ENCODE data around the gene SHANK1.

The SHANK1 gene

GRCh38 chr19:50628146-50628545 lies 91.5 kb downstream of the SHANK1 start:
- TF ChIP-seq EZH2phosphoT487 (IDR thresholded peaks at IDR 0.05; ENCODE audit: borderline replicate concordance, low read length) = no peak
- TF ChIP-seq, protein P1, sequence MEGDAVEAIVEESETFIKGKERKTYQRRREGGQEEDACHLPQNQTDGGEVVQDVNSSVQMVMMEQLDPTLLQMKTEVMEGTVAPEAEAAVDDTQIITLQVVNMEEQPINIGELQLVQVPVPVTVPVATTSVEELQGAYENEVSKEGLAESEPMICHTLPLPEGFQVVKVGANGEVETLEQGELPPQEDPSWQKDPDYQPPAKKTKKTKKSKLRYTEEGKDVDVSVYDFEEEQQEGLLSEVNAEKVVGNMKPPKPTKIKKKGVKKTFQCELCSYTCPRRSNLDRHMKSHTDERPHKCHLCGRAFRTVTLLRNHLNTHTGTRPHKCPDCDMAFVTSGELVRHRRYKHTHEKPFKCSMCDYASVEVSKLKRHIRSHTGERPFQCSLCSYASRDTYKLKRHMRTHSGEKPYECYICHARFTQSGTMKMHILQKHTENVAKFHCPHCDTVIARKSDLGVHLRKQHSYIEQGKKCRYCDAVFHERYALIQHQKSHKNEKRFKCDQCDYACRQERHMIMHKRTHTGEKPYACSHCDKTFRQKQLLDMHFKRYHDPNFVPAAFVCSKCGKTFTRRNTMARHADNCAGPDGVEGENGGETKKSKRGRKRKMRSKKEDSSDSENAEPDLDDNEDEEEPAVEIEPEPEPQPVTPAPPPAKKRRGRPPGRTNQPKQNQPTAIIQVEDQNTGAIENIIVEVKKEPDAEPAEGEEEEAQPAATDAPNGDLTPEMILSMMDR (IDR thresholded peaks at IDR 0.05; ENCODE audit: low read depth, low read length, poor library complexity, severe bottlenecking) = peak; percentile 18
- Histone ChIP-seq H3K9me2 (replicated peaks; ENCODE audit: control insufficient read depth, low read length) (no peaks in the 10 kb centered on the region), H3K4me1 (ENCODE audit: control insufficient read depth, low read length) (no peaks in the 10 kb centered on the region), H3K36me3 (ENCODE audit: control insufficient read depth, low read length) (no peaks in the 10 kb centered on the region), H3K27me3 (ENCODE audit: control insufficient read depth, low read length) (no peaks in the 10 kb centered on the region), H4K20me1 (ENCODE audit: control insufficient read depth, insufficient read depth, low read depth, low read length) (no peaks in the 10 kb centered on the region), H3K79me2 (ENCODE audit: control insufficient read depth, low read length) (no peaks in the 10 kb centered on the region), H3K4me2 (ENCODE audit: low read length) (no peak overlapping the region), H3F3A (ENCODE audit: control insufficient read depth, insufficient read depth) (no peaks in the 10 kb centered on the region), H3K4me3 (ENCODE audit: low read length) (no peak overlapping the region), H3K9me3 (ENCODE audit: control insufficient read depth, insufficient read depth, low read length) (no peaks in the 10 kb centered on the region), H3K27ac (ENCODE audit: low read depth, low read length) (no peak overlapping the region)

DNA sequence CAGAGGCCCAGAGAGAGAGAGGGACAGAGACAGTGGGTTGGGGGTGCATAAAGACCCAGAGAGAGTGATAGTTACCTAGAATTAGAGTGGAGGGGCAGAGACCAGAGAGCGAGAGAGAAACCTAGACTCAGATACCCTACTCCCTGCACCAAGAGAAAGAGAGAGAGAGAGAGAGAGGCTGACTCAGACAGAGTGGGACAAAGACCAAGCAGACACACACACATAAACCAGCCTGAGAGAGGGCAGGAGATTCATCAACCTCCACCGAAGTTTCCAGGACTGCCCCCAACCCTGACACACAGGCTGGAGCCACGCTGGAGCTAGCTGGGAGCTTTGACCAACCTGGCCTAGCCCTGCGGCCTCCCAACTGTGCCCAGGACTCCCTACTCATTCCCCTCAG lies 92.8 kb downstream of the SHANK1 start:
- no peaks in the 10 kb centered on the region for H4K20me1 ChIP-seq (ENCODE audit: control insufficient read depth, insufficient read depth, low read depth, low read length)
- H3K4me2 ChIP-seq (ENCODE audit: low read length) = no peak overlapping the region
- no peak overlapping the region for H3K4me3 ChIP-seq (ENCODE audit: low read length)

GRCh38 chr19:50626011-50626410 lies 93.6 kb downstream of the SHANK1 start:
- H3K4me2 ChIP-seq (ENCODE audit: low read length) = no peak overlapping the region
- no peaks in the 10 kb centered on the region for H3K79me2 ChIP-seq (ENCODE audit: control insufficient read depth, low read length)

More for the DNA sequence above, 92.8 kb downstream of the SHANK1 start:
- Histone ChIP-seq H3K79me2 (ENCODE audit: control insufficient read depth, low read length) (no peaks in the 10 kb centered on the region), H3F3A (ENCODE audit: control insufficient read depth, insufficient read depth) (no peaks in the 10 kb centered on the region), H3K9me2 (replicated peaks; ENCODE audit: control insufficient read depth, low read length) (no peaks in the 10 kb centered on the region), H3K9me3 (ENCODE audit: control insufficient read depth, insufficient read depth, low read length) (no peaks in the 10 kb centered on the region), H3K36me3 (ENCODE audit: control insufficient read depth, low read length) (no peaks in the 10 kb centered on the region), H3K27me3 (ENCODE audit: control insufficient read depth, low read length) (no peaks in the 10 kb centered on the region), H3K4me1 (ENCODE audit: control insufficient read depth, low read length) (no peaks in the 10 kb centered on the region), H3K27ac (ENCODE audit: low read depth, low read length) (no peak overlapping the region)
- TF ChIP-seq, protein P1 (IDR thresholded peaks at IDR 0.05; ENCODE audit: low read depth, low read length, poor library complexity, severe bottlenecking) = no peak
- TF ChIP-seq EZH2phosphoT487 (IDR thresholded peaks at IDR 0.05; ENCODE audit: borderline replicate concordance, low read length) = no peak

More at GRCh38 chr19:50626011-50626410, 93.6 kb downstream of the SHANK1 start:
- no peak overlapping the region for H3K4me3 ChIP-seq (ENCODE audit: low read length)
- H4K20me1 ChIP-seq (ENCODE audit: control insufficient read depth, insufficient read depth, low read depth, low read length) = no peaks in the 10 kb centered on the region
- no peak overlapping the region for H3K27ac ChIP-seq (ENCODE audit: low read depth, low read length)
- no peak for TF ChIP-seq EZH2phosphoT487 (IDR thresholded peaks at IDR 0.05; ENCODE audit: borderline replicate concordance, low read length)
- TF ChIP-seq, protein P1 (IDR thresholded peaks at IDR 0.05; ENCODE audit: low read depth, low read length, poor library complexity, severe bottlenecking) = no peak
- H3K9me2 ChIP-seq (replicated peaks; ENCODE audit: control insufficient read depth, low read length) = no peaks in the 10 kb centered on the region
- no peaks in the 10 kb centered on the region for H3F3A ChIP-seq (ENCODE audit: control insufficient read depth, insufficient read depth)
- no peaks in the 10 kb centered on the region for H3K27me3 ChIP-seq (ENCODE audit: control insufficient read depth, low read length)
- no peaks in the 10 kb centered on the region for H3K4me1 ChIP-seq (ENCODE audit: control insufficient read depth, low read length)
- H3K36me3 ChIP-seq (ENCODE audit: control insufficient read depth, low read length) = no peaks in the 10 kb centered on the region
- no peaks in the 10 kb centered on the region for H3K9me3 ChIP-seq (ENCODE audit: control insufficient read depth, insufficient read depth, low read length)

All from DOHH2 (cell line).